Panc1 (cell line): Measurements from ENCODE around the gene RASGRP2.

Experiments
- POLR2AphosphoS5 ChIP-seq: IDR thresholded peaks from 2 replicates; pipeline ENCODE4 v1.6.1; 2012; ENCODE audit warnings: mild to moderate bottlenecking, low read depth, low read length, moderate library complexity
- SIN3A ChIP-seq: IDR thresholded peaks from 2 replicates; pipeline ENCODE4 v1.6.1; 2012; ENCODE audit warnings: low read depth, mild to moderate bottlenecking, low read length, moderate library complexity, borderline replicate concordance; ENCODE audit not compliant: insufficient read depth
- TCF7L2 ChIP-seq: IDR thresholded peaks from 2 replicates; pipeline ENCODE4 v1.6.1; 2011; ENCODE audit warnings: mild to moderate bottlenecking, low read depth, low read length, inconsistent platforms
- TF ChIP-seq, protein P1 (sequence below): fragments of 450-650 bp; IDR thresholded peaks from 2 replicates; pipeline ENCODE4 v1.5.1; 2017; ENCODE audit warnings: mild to moderate bottlenecking
- TF ChIP-seq, protein P2 (sequence below), 2 experiments: IDR thresholded peaks; 2 replicates each; pipeline ENCODE4 v1.6.1; 2011 to 2012; ENCODE audit warnings: low read depth in 2 of 2, control low read depth in 1 of 2, low read length in 1 of 2, mild to moderate bottlenecking in 1 of 2, moderate library complexity in 1 of 2; ENCODE audit not compliant: insufficient read depth in 1 of 2

DNA sequence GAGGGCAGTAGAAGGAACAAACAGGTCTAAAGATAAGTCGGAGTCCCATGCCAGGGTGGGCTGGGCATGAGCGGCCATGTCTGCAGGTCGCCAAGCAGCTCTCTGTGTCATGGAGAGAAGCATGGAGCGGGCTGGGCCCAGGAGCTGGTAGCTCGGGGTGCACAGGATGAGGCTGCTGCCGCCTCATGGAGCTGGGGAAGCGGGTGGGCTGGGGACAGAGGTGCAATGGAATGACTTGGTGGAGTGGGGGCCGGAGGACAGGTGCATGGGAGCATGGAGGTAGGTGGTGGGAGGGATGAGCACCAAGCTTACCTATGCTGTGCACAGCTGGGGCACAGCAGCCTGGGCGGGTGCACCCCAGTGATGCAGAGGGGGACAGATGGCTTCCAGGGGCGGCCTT is 24.5 kb downstream of the RASGRP2 start:
- TF ChIP-seq, protein P1, sequence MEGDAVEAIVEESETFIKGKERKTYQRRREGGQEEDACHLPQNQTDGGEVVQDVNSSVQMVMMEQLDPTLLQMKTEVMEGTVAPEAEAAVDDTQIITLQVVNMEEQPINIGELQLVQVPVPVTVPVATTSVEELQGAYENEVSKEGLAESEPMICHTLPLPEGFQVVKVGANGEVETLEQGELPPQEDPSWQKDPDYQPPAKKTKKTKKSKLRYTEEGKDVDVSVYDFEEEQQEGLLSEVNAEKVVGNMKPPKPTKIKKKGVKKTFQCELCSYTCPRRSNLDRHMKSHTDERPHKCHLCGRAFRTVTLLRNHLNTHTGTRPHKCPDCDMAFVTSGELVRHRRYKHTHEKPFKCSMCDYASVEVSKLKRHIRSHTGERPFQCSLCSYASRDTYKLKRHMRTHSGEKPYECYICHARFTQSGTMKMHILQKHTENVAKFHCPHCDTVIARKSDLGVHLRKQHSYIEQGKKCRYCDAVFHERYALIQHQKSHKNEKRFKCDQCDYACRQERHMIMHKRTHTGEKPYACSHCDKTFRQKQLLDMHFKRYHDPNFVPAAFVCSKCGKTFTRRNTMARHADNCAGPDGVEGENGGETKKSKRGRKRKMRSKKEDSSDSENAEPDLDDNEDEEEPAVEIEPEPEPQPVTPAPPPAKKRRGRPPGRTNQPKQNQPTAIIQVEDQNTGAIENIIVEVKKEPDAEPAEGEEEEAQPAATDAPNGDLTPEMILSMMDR: no peak
- TF ChIP-seq POLR2AphosphoS5: no peak
- TF ChIP-seq, protein P2, sequence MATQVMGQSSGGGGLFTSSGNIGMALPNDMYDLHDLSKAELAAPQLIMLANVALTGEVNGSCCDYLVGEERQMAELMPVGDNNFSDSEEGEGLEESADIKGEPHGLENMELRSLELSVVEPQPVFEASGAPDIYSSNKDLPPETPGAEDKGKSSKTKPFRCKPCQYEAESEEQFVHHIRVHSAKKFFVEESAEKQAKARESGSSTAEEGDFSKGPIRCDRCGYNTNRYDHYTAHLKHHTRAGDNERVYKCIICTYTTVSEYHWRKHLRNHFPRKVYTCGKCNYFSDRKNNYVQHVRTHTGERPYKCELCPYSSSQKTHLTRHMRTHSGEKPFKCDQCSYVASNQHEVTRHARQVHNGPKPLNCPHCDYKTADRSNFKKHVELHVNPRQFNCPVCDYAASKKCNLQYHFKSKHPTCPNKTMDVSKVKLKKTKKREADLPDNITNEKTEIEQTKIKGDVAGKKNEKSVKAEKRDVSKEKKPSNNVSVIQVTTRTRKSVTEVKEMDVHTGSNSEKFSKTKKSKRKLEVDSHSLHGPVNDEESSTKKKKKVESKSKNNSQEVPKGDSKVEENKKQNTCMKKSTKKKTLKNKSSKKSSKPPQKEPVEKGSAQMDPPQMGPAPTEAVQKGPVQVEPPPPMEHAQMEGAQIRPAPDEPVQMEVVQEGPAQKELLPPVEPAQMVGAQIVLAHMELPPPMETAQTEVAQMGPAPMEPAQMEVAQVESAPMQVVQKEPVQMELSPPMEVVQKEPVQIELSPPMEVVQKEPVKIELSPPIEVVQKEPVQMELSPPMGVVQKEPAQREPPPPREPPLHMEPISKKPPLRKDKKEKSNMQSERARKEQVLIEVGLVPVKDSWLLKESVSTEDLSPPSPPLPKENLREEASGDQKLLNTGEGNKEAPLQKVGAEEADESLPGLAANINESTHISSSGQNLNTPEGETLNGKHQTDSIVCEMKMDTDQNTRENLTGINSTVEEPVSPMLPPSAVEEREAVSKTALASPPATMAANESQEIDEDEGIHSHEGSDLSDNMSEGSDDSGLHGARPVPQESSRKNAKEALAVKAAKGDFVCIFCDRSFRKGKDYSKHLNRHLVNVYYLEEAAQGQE (IDR thresholded peaks at IDR 0.05; ENCODE audit: insufficient read depth in 1 of 2, low read depth in 2 of 2, low read length in 1 of 2): no peak
- TF ChIP-seq SIN3A: no peak
- no peak for TF ChIP-seq TCF7L2
